ENCODE results near the gene MAIP1. TPM values are rescaled to one million over a fixed set of nuclear protein-coding genes. Genes with fewer than 3 reads are reported as not detected.

MAIP1 gene
- polyA plus RNA-seq, 2 of the 4 experiments (the other 2 are of a cell fraction), result 36.9 to 50.9 TPM

GRCh38 chr2:199988151-199988550 is 32.8 kb downstream of the MAIP1 start (continued):
- TF ChIP-seq PBX3 (IDR thresholded peaks at IDR 0.05) (no peak), RFX5 (IDR thresholded peaks at IDR 0.05) (no peak)

GRCh38 chr2:199989822-199990221 is 34.4 kb downstream of the MAIP1 start:
- ATAC-seq, result no peak
- WGBS (ENCODE audit: missing lambda C conversion rate), result 81% methylated on average over 5 of the region's 5 CpGs

GRCh38 chr2:199991691-199992090 is 36.3 kb downstream of the MAIP1 start:
- FAIRE-seq (no peak), DNase-seq (ENCODE audit: low read depth in 1 of 2, low spot score in 1 of 2) (no peak), ATAC-seq (no peak)
- WGBS (ENCODE audit: missing lambda C conversion rate), result 92% methylated on average over 2 of the region's 2 CpGs
- ChIA-PET CTCF (no interaction called here), POLR2A (no interaction called here)
- no peak for TF ChIP-seq EHMT2 (IDR thresholded peaks at IDR 0.05; ENCODE audit: low read depth)
- TF ChIP-seq ELK1 (IDR thresholded peaks at IDR 0.05; ENCODE audit: low read depth, low read length), result no peak
- TF ChIP-seq FOSL2 (IDR thresholded peaks at IDR 0.05), result no peak
- no peak for TF ChIP-seq FOSL2 (CRISPR knock-in tag; IDR thresholded peaks at IDR 0.05)
- no peak for TF ChIP-seq GATA3 (IDR thresholded peaks at IDR 0.05; ENCODE audit: borderline replicate concordance)
- no peak for TF ChIP-seq HOXB13 (CRISPR knock-in tag; IDR thresholded peaks at IDR 0.05; ENCODE audit: low read depth)
- TF ChIP-seq POLR2A (IDR thresholded peaks at IDR 0.05; ENCODE audit: low read length), result no peak
- no peak for TF ChIP-seq TFCP2L1 (CRISPR knock-in tag; IDR thresholded peaks at IDR 0.05)
- no peak for TF ChIP-seq SMC3 (IDR thresholded peaks at IDR 0.05)
- no peak overlapping the region for H3K27ac ChIP-seq
- H3K4me3 ChIP-seq, result no peak overlapping the region
- H3K4me1 ChIP-seq, result no peaks in the 10 kb centered on the region
- H3K9me3 ChIP-seq, result no peaks in the 10 kb centered on the region
- H3K4me2 ChIP-seq, result no peak overlapping the region

More at GRCh38 chr2:199989822-199990221, 34.4 kb downstream of the MAIP1 start:
- Histone ChIP-seq H3K4me2 (no peak overlapping the region), H3K27ac (no peak overlapping the region), H3K4me1 (no peaks in the 10 kb centered on the region), H3K4me3 (no peak overlapping the region), H3K9me3 (no peaks in the 10 kb centered on the region)
- FAIRE-seq (no peak), DNase-seq (ENCODE audit: low read depth in 1 of 2, low spot score in 1 of 2) (no peak)
- TF ChIP-seq ZNF302 (CRISPR knock-in tag; IDR thresholded peaks at IDR 0.05) (no peak), MAZ (IDR thresholded peaks at IDR 0.05; ENCODE audit: borderline replicate concordance, low read depth, low read length) (no peak), SMC3 (IDR thresholded peaks at IDR 0.05) (no peak), HOXB5 (CRISPR knock-in tag; IDR thresholded peaks at IDR 0.05) (no peak), ZC3H11A (IDR thresholded peaks at IDR 0.05) (no peak), CBX8 (IDR thresholded peaks at IDR 0.05) (no peak), MAFK (IDR thresholded peaks at IDR 0.05; ENCODE audit: partially characterized antibody) (no peak), NPAS2 (CRISPR knock-in tag; IDR thresholded peaks at IDR 0.05; ENCODE audit: borderline replicate concordance) (no peak), POLR2A (IDR thresholded peaks at IDR 0.05; ENCODE audit: low read length) (no peak), TFCP2L1 (CRISPR knock-in tag; IDR thresholded peaks at IDR 0.05) (no peak), TP53 (CRISPR knock-in tag; IDR thresholded peaks at IDR 0.05) (no peak), HES2 (IDR thresholded peaks at IDR 0.05) (no peak), E2F6 (IDR thresholded peaks at IDR 0.05; ENCODE audit: borderline replicate concordance, low read depth) (no peak), BHLHE40 (IDR thresholded peaks at IDR 0.05; ENCODE audit: low read depth, low read length) (no peak), POLR2AphosphoS2 (conservative IDR thresholded peaks at IDR 0.05; ENCODE audit: low read length) (no peak), BCL3 (IDR thresholded peaks at IDR 0.05) (no peak), FOSL2 (IDR thresholded peaks at IDR 0.05) (no peak), FOSL2 (CRISPR knock-in tag; IDR thresholded peaks at IDR 0.05) (no peak), HOXA7 (CRISPR knock-in tag; IDR thresholded peaks at IDR 0.05) (no peak), CHD4 (IDR thresholded peaks at IDR 0.05; ENCODE audit: borderline replicate concordance) (no peak), KDM1A (IDR thresholded peaks at IDR 0.05; ENCODE audit: low read depth) (no peak)
- CTCF ChIA-PET, result interaction anchor here (1.0 kb wide), 2 partner anchors 10 to 491 kb away, joined by 3 to 6 read pairs; no protein-coding TSS in a partner anchor
- POLR2A ChIA-PET, result no interaction called here

All from A549 (cell line).